SK-N-MC (cell line): ENCODE measurements around the gene ANKRD13D.
"Not testable (repeated sequence)": the region's sequence is repeated elsewhere in the genome, so short reads cannot be mapped to it uniquely, and the experiment has no call there.

Source experiments
- DNase-seq: peaks from one replicate; pipeline ENCODE4 v3.0.0-alpha.2; 2011; ENCODE audit warnings: low read depth, low spot score
- H3K27ac ChIP-seq: fragments of 200-600 bp; sonication (generic); 2 replicates; pipeline ENCODE4 v1.5.1; 2016; ENCODE audit warnings: mixed run types
- H3K36me3 ChIP-seq: fragments of 200-600 bp; sonication (generic); 2 replicates; pipeline ENCODE4 v1.6.1; 2017; ENCODE audit warnings: antibody characterized with exemption, low read length, mixed read lengths; ENCODE audit not compliant: insufficient read depth
- H3K4me3 ChIP-seq: fragments of 200-600 bp; sonication (generic); 2 replicates; pipeline ENCODE4 v1.5.1; 2016
- H3K9ac ChIP-seq: fragments of 200-600 bp; sonication (generic); 2 replicates; pipeline ENCODE4 v1.8.0; 2017; ENCODE audit warnings: mixed run types, mixed read lengths; ENCODE audit not compliant: insufficient read length
- H3K9me3 ChIP-seq: fragments of 200-600 bp; sonication (generic); 2 replicates; pipeline ENCODE4 v1.6.1; 2017; ENCODE audit warnings: low read depth, mild to moderate bottlenecking, antibody characterized with exemption, low read length, moderate library complexity, mixed read lengths
- EZH2 ChIP-seq: fragments of 200-600 bp; sonication (generic); IDR thresholded peaks from one replicate; pipeline ENCODE4 v1.6.1; 2017; ENCODE audit warnings: antibody characterized with exemption
- FOXP2 ChIP-seq: optimal IDR thresholded peaks from 2 replicates; pipeline ENCODE3; 2011; ENCODE audit warnings: mild to moderate bottlenecking, moderate library complexity; ENCODE audit not compliant: insufficient read depth; ENCODE audit errors: extremely low read length, control extremely low read depth
- POLR2AphosphoS5 ChIP-seq: IDR thresholded peaks from 2 replicates; pipeline ENCODE4 v1.6.1; 2012; ENCODE audit warnings: mild to moderate bottlenecking, low read depth, low read length, borderline replicate concordance

Gene ANKRD13D

GRCh38 chr11:67256477-67257135 is 32.5 kb upstream of the ANKRD13D start:
- H3K36me3 ChIP-seq: peaks cover 53% of the 10 kb centered on the region
- DNase-seq: no peak
- TF ChIP-seq POLR2AphosphoS5: no peak
- no peak for TF ChIP-seq EZH2
- no peak for TF ChIP-seq FOXP2
- H3K9me3 ChIP-seq: no peaks in the 10 kb centered on the region
- H3K27ac ChIP-seq: peak overlapping the region; percentile 71
- no peak overlapping the region for H3K9ac ChIP-seq
- H3K4me3 ChIP-seq: no peak overlapping the region

GRCh38 chr11:67260406-67260805 is 28.7 kb upstream of the ANKRD13D start:
- TF ChIP-seq FOXP2 (no peak), EZH2 (no peak), POLR2AphosphoS5 (no peak)
- H3K27ac ChIP-seq: no peak overlapping the region
- H3K9me3 ChIP-seq: no peaks in the 10 kb centered on the region
- no peak for DNase-seq
- H3K36me3 ChIP-seq: peaks cover 15% of the 10 kb centered on the region
- no peak overlapping the region for H3K4me3 ChIP-seq
- no peak overlapping the region for H3K9ac ChIP-seq

GRCh38 chr11:67260885-67261639 is 28.0 kb upstream of the ANKRD13D start:
- not testable (repeated sequence) for H3K27ac ChIP-seq, H3K9me3 ChIP-seq, DNase-seq, H3K9ac ChIP-seq, H3K36me3 ChIP-seq
- peak overlapping the region; percentile 71 for H3K4me3 ChIP-seq
- peak; percentile 42; the same call in 1 of the 2 replicates for TF ChIP-seq POLR2AphosphoS5

GRCh38 chr11:67261640-67261945 is 27.5 kb upstream of the ANKRD13D start:
- TF ChIP-seq EZH2 (no peak), POLR2AphosphoS5 (no peak), FOXP2 (no peak)
- Histone ChIP-seq H3K9ac (no peak overlapping the region), H3K9me3 (no peaks in the 10 kb centered on the region), H3K36me3 (peaks cover 5% of the 10 kb centered on the region; the same call in 1 of the 2 replicates), H3K27ac (no peak overlapping the region), H3K4me3 (peak overlapping the region; percentile 71)
- DNase-seq: no peak

GRCh38 chr11:67261946-67262681 is 27.0 kb upstream of the ANKRD13D start:
- peak overlapping the region; percentile 71; the same call in 1 of the 2 replicates for H3K4me3 ChIP-seq
- no peak overlapping the region for H3K9ac ChIP-seq
- no peaks in the 10 kb centered on the region for H3K9me3 ChIP-seq
- H3K27ac ChIP-seq: no peak overlapping the region
- no peak for TF ChIP-seq POLR2AphosphoS5
- TF ChIP-seq FOXP2: no peak
- no peak for TF ChIP-seq EZH2
- no peak for DNase-seq
- H3K36me3 ChIP-seq: no peaks in the 10 kb centered on the region

GRCh38 chr11:67262731-67263675 is 26.1 kb upstream of the ANKRD13D start:
- no peak overlapping the region for H3K27ac ChIP-seq

GRCh38 chr11:67264260-67264659 is 24.8 kb upstream of the ANKRD13D start:
- no peaks in the 10 kb centered on the region for H3K9me3 ChIP-seq
- DNase-seq: no peak

More at GRCh38 chr11:67262731-67263675, 26.1 kb upstream of the ANKRD13D start:
- Histone ChIP-seq H3K9ac (no peak overlapping the region), H3K9me3 (no peaks in the 10 kb centered on the region), H3K4me3 (no peak overlapping the region), H3K36me3 (peaks cover 3% of the 10 kb centered on the region; the same call in 1 of the 2 replicates)
- TF ChIP-seq EZH2 (no peak), FOXP2 (no peak), POLR2AphosphoS5 (no peak; the same call in 1 of the 2 replicates)
- DNase-seq: no peak

More at GRCh38 chr11:67264260-67264659, 24.8 kb upstream of the ANKRD13D start:
- Histone ChIP-seq H3K27ac (no peak overlapping the region), H3K36me3 (peaks cover 5% of the 10 kb centered on the region; the same call in 1 of the 2 replicates), H3K9ac (no peak overlapping the region), H3K4me3 (no peak overlapping the region)
- TF ChIP-seq POLR2AphosphoS5 (no peak), EZH2 (no peak), FOXP2 (no peak)
